ENCODE measurements around the gene GSC. TPM values are rescaled to one million over a fixed set of nuclear protein-coding genes. Genes with fewer than 3 reads are reported as not detected.

Gene GSC
- total and polyA plus RNA-seq, 5 donors from 2014 or later: not detected

DNA sequence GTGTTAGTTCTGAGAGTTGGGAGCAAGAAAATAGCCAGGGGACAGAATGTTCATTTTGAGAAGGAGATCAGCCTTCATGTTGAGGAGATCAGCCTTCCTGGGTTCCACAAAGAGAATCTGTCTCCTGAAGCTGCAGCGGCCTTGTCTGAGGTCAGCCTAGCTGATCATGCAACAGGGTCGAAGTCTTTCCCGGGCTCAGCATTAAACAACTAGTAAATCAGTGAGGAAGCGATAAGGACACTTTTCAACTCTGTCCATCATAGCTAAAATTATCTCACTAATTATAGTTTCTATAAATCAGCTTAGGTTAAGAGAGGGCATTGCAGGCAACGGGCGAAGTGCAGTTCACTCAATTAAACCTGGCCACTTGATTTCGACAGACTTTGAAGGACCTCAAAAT is 7.5 kb downstream of the GSC start:
- no peak overlapping the region for H3K4me3 Mint-ChIP-seq
- H3K9me3 Mint-ChIP-seq: no peaks in the 10 kb centered on the region
- no peak for ATAC-seq (ENCODE audit: low read depth in 2 of 2)
- H3K27ac Mint-ChIP-seq: no peak overlapping the region
- Histone ChIP-seq H3K9me3 (ENCODE audit: control insufficient read depth in 2 of 2, low read length in 2 of 2) (no peaks in the 10 kb centered on the region), H3K4me1 (ENCODE audit: control insufficient read depth, insufficient read depth, low read length, poor library complexity, severe bottlenecking) (no peaks in the 10 kb centered on the region), H3K4me3 (ENCODE audit: low read depth, low read length) (no peak overlapping the region), H3K27me3 (ENCODE audit: control insufficient read depth, insufficient read depth, low read length) (peaks cover 18% of the 10 kb centered on the region), H3K36me3 (ENCODE audit: control insufficient read depth, insufficient read depth, low read length) (no peaks in the 10 kb centered on the region), H3K27ac (ENCODE audit: insufficient read depth, low read length, poor library complexity, severe bottlenecking) (no peak overlapping the region)
- no peaks in the 10 kb centered on the region for H3K36me3 Mint-ChIP-seq
- peaks cover 61% of the 10 kb centered on the region for H3K27me3 Mint-ChIP-seq
- H3K4me1 Mint-ChIP-seq: no peaks in the 10 kb centered on the region
- no peak for DNase-seq

- peaks cover 0 to 1% (median 0%) of the 10 kb centered on the region in 7 donors for H3K9me3 Mint-ChIP-seq
- H3K4me1 Mint-ChIP-seq: no peaks in the 10 kb centered on the region
- Histone ChIP-seq H3K27ac (ENCODE audit: insufficient read depth, low read length, poor library complexity, severe bottlenecking) (no peak overlapping the region), H3K4me1 (ENCODE audit: control insufficient read depth, insufficient read depth, low read length, poor library complexity, severe bottlenecking) (no peaks in the 10 kb centered on the region), H3K4me3 (ENCODE audit: low read depth, low read length) (no peak overlapping the region), H3K36me3 (ENCODE audit: control insufficient read depth, insufficient read depth, low read length) (no peaks in the 10 kb centered on the region), H3K9me3 (ENCODE audit: control insufficient read depth in 2 of 2, low read length in 2 of 2) (no peaks in the 10 kb centered on the region), H3K27me3 (ENCODE audit: control insufficient read depth, insufficient read depth, low read length) (peaks cover 16% of the 10 kb centered on the region)
- no peaks in the 10 kb centered on the region for H3K36me3 Mint-ChIP-seq
- no peak for DNase-seq
- H3K27ac Mint-ChIP-seq: no peak overlapping the region
- H3K4me3 Mint-ChIP-seq: no peak overlapping the region
- ATAC-seq (ENCODE audit: low read depth in 2 of 2): no peak
- H3K27me3 Mint-ChIP-seq: peaks cover 57% of the 10 kb centered on the region
These were observed 7.9 kb downstream of the GSC start for GRCh38 chr14:94761997-94762377.

DNA sequence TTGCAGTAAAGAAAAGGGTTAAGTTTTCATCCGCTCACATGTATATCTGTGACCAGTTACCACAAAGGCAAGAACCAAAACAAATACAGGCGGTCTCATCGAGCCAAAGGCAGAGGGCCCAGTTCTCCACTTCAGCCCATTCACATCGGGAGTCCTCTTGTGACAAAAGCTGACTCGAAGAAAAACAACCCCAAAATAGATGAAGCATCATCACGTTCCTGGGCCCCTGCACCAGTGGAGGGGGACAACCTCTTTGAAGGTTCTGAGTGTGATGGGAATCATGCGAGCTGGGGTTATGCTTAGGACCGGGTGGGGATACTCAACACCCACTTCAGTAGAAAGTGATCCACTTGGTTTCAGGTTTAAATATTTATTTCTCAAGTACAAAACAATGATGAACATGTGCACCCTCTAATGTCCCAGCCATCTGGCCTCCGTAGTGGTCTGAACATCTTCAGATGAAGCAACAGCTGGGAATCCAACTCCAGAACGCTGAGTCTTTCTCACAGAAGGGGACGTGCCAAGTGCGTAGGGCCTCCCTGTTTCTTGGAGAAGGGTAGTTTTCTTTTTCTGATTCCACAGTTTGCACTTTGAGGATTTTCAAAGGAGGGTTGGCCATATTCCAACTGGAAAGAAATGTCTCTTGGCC is 8.4 kb downstream of the GSC start:
- H3K4me1 Mint-ChIP-seq: no peaks in the 10 kb centered on the region
- no peaks in the 10 kb centered on the region for H3K4me1 ChIP-seq (ENCODE audit: control insufficient read depth, insufficient read depth, low read length, poor library complexity, severe bottlenecking)
- H3K36me3 Mint-ChIP-seq: no peaks in the 10 kb centered on the region
- H3K9me3 Mint-ChIP-seq: peaks cover 0 to 1% (median 0%) of the 10 kb centered on the region in 7 donors
- H3K27ac ChIP-seq (ENCODE audit: insufficient read depth, low read length, poor library complexity, severe bottlenecking): no peak overlapping the region
- no peaks in the 10 kb centered on the region for H3K9me3 ChIP-seq (ENCODE audit: control insufficient read depth in 2 of 2, low read length in 2 of 2)
- H3K27me3 ChIP-seq (ENCODE audit: control insufficient read depth, insufficient read depth, low read length): peaks cover 12% of the 10 kb centered on the region
- H3K36me3 ChIP-seq (ENCODE audit: control insufficient read depth, insufficient read depth, low read length): no peaks in the 10 kb centered on the region
- ATAC-seq (ENCODE audit: low read depth in 2 of 2): no peak
- H3K27ac Mint-ChIP-seq: no peak overlapping the region
- DNase-seq: no peak
- peaks cover 52% of the 10 kb centered on the region for H3K27me3 Mint-ChIP-seq
- H3K4me3 Mint-ChIP-seq: no peak overlapping the region
- H3K4me3 ChIP-seq (ENCODE audit: low read depth, low read length): no peak overlapping the region

GRCh38 chr14:94756310-94756882 is 13.5 kb downstream of the GSC start:
- Histone ChIP-seq H3K4me3 (ENCODE audit: low read depth, low read length) (no peak overlapping the region), H3K36me3 (ENCODE audit: control insufficient read depth, insufficient read depth, low read length) (no peaks in the 10 kb centered on the region), H3K9me3 (ENCODE audit: control insufficient read depth in 2 of 2, low read length in 2 of 2) (no peaks in the 10 kb centered on the region), H3K27ac (ENCODE audit: insufficient read depth, low read length, poor library complexity, severe bottlenecking) (no peak overlapping the region), H3K27me3 (ENCODE audit: control insufficient read depth, insufficient read depth, low read length) (no peaks in the 10 kb centered on the region), H3K4me1 (ENCODE audit: control insufficient read depth, insufficient read depth, low read length, poor library complexity, severe bottlenecking) (no peaks in the 10 kb centered on the region)
- DNase-seq (no peak), ATAC-seq (ENCODE audit: low read depth in 2 of 2) (no peak)
- Mint-ChIP-seq H3K9me3 (peaks cover 0 to 5% (median 0%) of the 10 kb centered on the region in 7 donors), H3K36me3 (no peaks in the 10 kb centered on the region), H3K4me3 (no peak overlapping the region), H3K27me3 (peaks cover 12% of the 10 kb centered on the region), H3K27ac (no peak overlapping the region), H3K4me1 (no peaks in the 10 kb centered on the region)

- no peak for ATAC-seq (ENCODE audit: low read depth in 2 of 2)
- no peak overlapping the region for H3K27ac Mint-ChIP-seq
These were observed 15.4 kb downstream of the GSC start for GRCh38 chr14:94754391-94754942.

GRCh38 chr14:94752591-94753436 is 17.1 kb downstream of the GSC start:
- ATAC-seq (ENCODE audit: low read depth in 2 of 2): no peak
- H3K9me3 ChIP-seq (ENCODE audit: control insufficient read depth in 2 of 2, low read length in 2 of 2): no peaks in the 10 kb centered on the region
- H3K9me3 Mint-ChIP-seq: peaks cover 0 to 5% (median 0%) of the 10 kb centered on the region in 7 donors

More at GRCh38 chr14:94754391-94754942, 15.4 kb downstream of the GSC start:
- no peaks in the 10 kb centered on the region for H3K27me3 Mint-ChIP-seq
- no peaks in the 10 kb centered on the region for H3K4me1 Mint-ChIP-seq
- H3K4me3 ChIP-seq (ENCODE audit: low read depth, low read length): no peak overlapping the region
- no peaks in the 10 kb centered on the region for H3K9me3 ChIP-seq (ENCODE audit: control insufficient read depth in 2 of 2, low read length in 2 of 2)
- H3K36me3 ChIP-seq (ENCODE audit: control insufficient read depth, insufficient read depth, low read length): no peaks in the 10 kb centered on the region
- H3K4me3 Mint-ChIP-seq: no peak overlapping the region
- no peak overlapping the region for H3K27ac ChIP-seq (ENCODE audit: insufficient read depth, low read length, poor library complexity, severe bottlenecking)
- no peaks in the 10 kb centered on the region for H3K4me1 ChIP-seq (ENCODE audit: control insufficient read depth, insufficient read depth, low read length, poor library complexity, severe bottlenecking)
- H3K9me3 Mint-ChIP-seq: peaks cover 0 to 5% (median 0%) of the 10 kb centered on the region in 7 donors
- H3K36me3 Mint-ChIP-seq: no peaks in the 10 kb centered on the region
- H3K27me3 ChIP-seq (ENCODE audit: control insufficient read depth, insufficient read depth, low read length): no peaks in the 10 kb centered on the region
- no peak for DNase-seq

DNA sequence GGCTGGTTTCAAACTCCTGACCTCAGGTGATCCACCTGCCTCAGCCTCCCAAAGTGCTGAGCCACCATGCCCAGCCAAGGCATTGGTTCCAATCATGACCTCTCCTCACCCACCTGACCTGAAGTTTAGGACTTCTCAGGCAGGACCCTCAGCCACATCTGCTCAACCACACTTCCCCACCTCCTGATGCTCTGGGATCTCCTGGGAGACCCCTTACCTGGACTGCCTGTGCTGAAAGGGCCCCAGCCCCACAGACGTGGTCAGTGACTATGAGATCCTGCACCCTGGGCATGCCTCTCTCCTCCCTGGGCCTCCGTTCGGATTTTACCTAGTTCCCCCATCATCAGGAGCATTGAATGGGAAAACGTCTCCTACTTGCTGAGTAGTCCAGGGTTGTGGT is 18.0 kb downstream of the GSC start:
- Mint-ChIP-seq H3K9me3 (peaks cover 0 to 3% (median 0%) of the 10 kb centered on the region in 7 donors), H3K27ac (peak overlapping the region in 1 of 3 donors; percentile 48), H3K4me3 (no peak overlapping the region), H3K4me1 (peaks cover 0 to 2% (median 0%) of the 10 kb centered on the region in 4 donors), H3K36me3 (no peaks in the 10 kb centered on the region), H3K27me3 (peaks cover 1% of the 10 kb centered on the region)
- DNase-seq: no peak
- no peaks in the 10 kb centered on the region for H3K9me3 ChIP-seq (ENCODE audit: control insufficient read depth in 2 of 2, low read length in 2 of 2)
- no peak overlapping the region for H3K4me3 ChIP-seq (ENCODE audit: low read depth, low read length)
- H3K4me1 ChIP-seq (ENCODE audit: control insufficient read depth, insufficient read depth, low read length, poor library complexity, severe bottlenecking): no peaks in the 10 kb centered on the region
- H3K27me3 ChIP-seq (ENCODE audit: control insufficient read depth, insufficient read depth, low read length): no peaks in the 10 kb centered on the region
- ATAC-seq (ENCODE audit: low read depth in 2 of 2): no peak
- H3K27ac ChIP-seq (ENCODE audit: insufficient read depth, low read length, poor library complexity, severe bottlenecking): no peak overlapping the region
- H3K36me3 ChIP-seq (ENCODE audit: control insufficient read depth, insufficient read depth, low read length): no peaks in the 10 kb centered on the region

More at GRCh38 chr14:94752591-94753436, 17.1 kb downstream of the GSC start:
- H3K36me3 Mint-ChIP-seq: no peaks in the 10 kb centered on the region
- no peaks in the 10 kb centered on the region for H3K36me3 ChIP-seq (ENCODE audit: control insufficient read depth, insufficient read depth, low read length)
- no peaks in the 10 kb centered on the region for H3K27me3 Mint-ChIP-seq
- no peak overlapping the region for H3K27ac ChIP-seq (ENCODE audit: insufficient read depth, low read length, poor library complexity, severe bottlenecking)
- H3K4me1 Mint-ChIP-seq: peaks cover 0 to 2% (median 0%) of the 10 kb centered on the region in 4 donors
- no peak overlapping the region for H3K27ac Mint-ChIP-seq
- H3K4me3 ChIP-seq (ENCODE audit: low read depth, low read length): no peak overlapping the region
- no peaks in the 10 kb centered on the region for H3K27me3 ChIP-seq (ENCODE audit: control insufficient read depth, insufficient read depth, low read length)
- H3K4me1 ChIP-seq (ENCODE audit: control insufficient read depth, insufficient read depth, low read length, poor library complexity, severe bottlenecking): no peaks in the 10 kb centered on the region
- no peak for DNase-seq
- H3K4me3 Mint-ChIP-seq: no peak overlapping the region

Data from CD4-positive, CD25-positive, alpha-beta regulatory T cell (primary cell).